Sigmoid colon (tissue), 7 donors: Measurements from ENCODE around the gene RTN4IP1. TPM values are rescaled to one million over a fixed set of nuclear protein-coding genes. Genes with fewer than 3 reads are reported as not detected.

ENCODE experiments used
- DNase-seq: peaks from one replicate; pipeline ENCODE4 v3.0.0-alpha.2; 2019
- H3K27ac ChIP-seq, 4 donors: fragments of 200-600 bp; sonication (generic); one replicate each; pipeline ENCODE4 v1.5.1; 2016 to 2019; ENCODE audit warnings: mild to moderate bottlenecking in 1 of 4
- H3K27me3 ChIP-seq, 3 donors: fragments of 200-600 bp; sonication (generic); one replicate each; pipeline ENCODE4 v1.5.1; 2019; ENCODE audit warnings: mild to moderate bottlenecking in 1 of 3
- H3K36me3 ChIP-seq, 4 donors: fragments of 200-600 bp; sonication (generic); one replicate each; pipeline ENCODE4 v1.5.1; 2016 to 2019
- H3K4me1 ChIP-seq, 4 donors: fragments of 200-600 bp; sonication (generic); one replicate each; pipeline ENCODE4 v1.5.1; 2017 to 2019
- H3K4me3 ChIP-seq, 4 donors: fragments of 200-600 bp; sonication (generic); one replicate each; pipeline ENCODE4 v1.5.1; 2017 to 2019; ENCODE audit warnings: mild to moderate bottlenecking in 2 of 4, moderate library complexity in 1 of 4
- H3K9me3 ChIP-seq, 4 donors: fragments of 200-600 bp in 3 of 4; sonication (generic) in 3 of 4; one replicate each; pipeline versions ENCODE4 v1.5.1 to v1.6.1; 2013 to 2019
- CTCF ChIP-seq, 4 experiments: fragments of 450-650 bp in 3 of 4; fragments of 200-600 bp in 1 of 4; IDR thresholded peaks; one replicate each; pipeline ENCODE4 v1.5.1; 2016 to 2019; ENCODE audit warnings: antibody characterized with exemption in 4 of 4, mild to moderate bottlenecking in 3 of 4, moderate library complexity in 2 of 4
- EP300 ChIP-seq, 4 donors: sonication (generic); formaldehyde crosslinking; IDR thresholded peaks; one replicate each; pipeline ENCODE4 v1.6.1; 2017; ENCODE audit warnings: antibody characterized with exemption in 4 of 4
- POLR2A ChIP-seq, 2 donors: fragments of 450-650 bp; IDR thresholded peaks; one replicate each; pipeline ENCODE4 v1.6.1; 2016; ENCODE audit warnings: antibody characterized with exemption in 2 of 2, mild to moderate bottlenecking in 2 of 2, moderate library complexity in 2 of 2
- POLR2AphosphoS5 ChIP-seq, 4 donors: sonication (generic); formaldehyde crosslinking; IDR thresholded peaks; one replicate each; pipeline ENCODE4 v1.6.1; 2017; ENCODE audit warnings: antibody characterized with exemption in 4 of 4
- whole genome bisulfite sequencing, 2 donors: extraction: QIAGEN DNeasy Blood & Tissue Kit; methylation state at CpG; one replicate each; pipeline ENCODE4 v1.1.7; 2013; 5-methylcytosine and 5-hydroxymethylcytosine counted together
- intact Hi-C: fragments of 100-400 bp; cut with DNase I; formaldehyde crosslinking; loops from one replicate; pipeline ENCODE4 v1.15.1; 2023
- polyA plus RNA-seq, 3 donors: library from polyadenylated mRNA; stranded (reverse); fragments of 200-250 nt; gene quantifications; one replicate each; pipeline ENCODE4 v1.2.3, GENCODE V29; 2013
- total RNA-seq, 4 donors: library from RNA; depleted of rRNA; stranded (reverse); fragments of >200 nt; gene quantifications; one replicate each; pipeline ENCODE4 v1.1.0, GENCODE V29; 2016
- donor health status: healthy with polysubstance abuse.
- donor health status: Bipolar disorder and iron deficiency.
- donor health status: healthy.

Gene RTN4IP1
- total and polyA plus RNA-seq, 7 donors, result 2.2 to 15.3 (median 7.1) TPM

- TF ChIP-seq POLR2AphosphoS5 (IDR thresholded peaks at IDR 0.05) (no peak), POLR2A (IDR thresholded peaks at IDR 0.05) (no peak), CTCF (IDR thresholded peaks at IDR 0.05) (no peak), EP300 (IDR thresholded peaks at IDR 0.05) (no peak)
- 97% methylated on average over 4 of the region's 4 CpGs for WGBS, 2 donors
- peaks cover 0 to 22% (median 7%) of the 10 kb centered on the region in 4 donors for H3K36me3 ChIP-seq
These were observed 70.9 kb downstream of the RTN4IP1 start for GRCh38 chr6:106558364-106558763.

GRCh38 chr6:106557837-106558236 lies 71.5 kb downstream of the RTN4IP1 start:
- 55 to 72% methylated on average over 2 of the region's 2 CpGs for WGBS, 2 donors
- Histone ChIP-seq H3K36me3 (peaks cover 0 to 25% (median 7%) of the 10 kb centered on the region in 4 donors), H3K4me1 (no peaks in the 10 kb centered on the region), H3K9me3 (no peaks in the 10 kb centered on the region), H3K4me3 (no peak overlapping the region), H3K27me3 (no peaks in the 10 kb centered on the region), H3K27ac (no peak overlapping the region)
- intact Hi-C loops, result no loop called here
- TF ChIP-seq CTCF (IDR thresholded peaks at IDR 0.05), result no peak
- TF ChIP-seq POLR2AphosphoS5 (IDR thresholded peaks at IDR 0.05), result no peak
- no peak for TF ChIP-seq POLR2A (IDR thresholded peaks at IDR 0.05)
- DNase-seq, result no peak

More at GRCh38 chr6:106558364-106558763, 70.9 kb downstream of the RTN4IP1 start:
- H3K4me1 ChIP-seq, result no peaks in the 10 kb centered on the region
- no peak for DNase-seq
- no peak overlapping the region for H3K4me3 ChIP-seq
- intact Hi-C loops, result no loop called here
- no peaks in the 10 kb centered on the region for H3K9me3 ChIP-seq
- no peak overlapping the region for H3K27ac ChIP-seq
- H3K27me3 ChIP-seq, result no peaks in the 10 kb centered on the region

GRCh38 chr6:106556368-106556960 lies 72.8 kb downstream of the RTN4IP1 start:
- intact Hi-C loops, result no loop called here
- 46 to 49% methylated on average over 3 of the region's 3 CpGs for WGBS, 2 donors

GRCh38 chr6:106555767-106556166 lies 73.5 kb downstream of the RTN4IP1 start:
- peaks cover 0 to 25% (median 7%) of the 10 kb centered on the region in 4 donors for H3K36me3 ChIP-seq
- H3K9me3 ChIP-seq, result no peaks in the 10 kb centered on the region
- H3K27me3 ChIP-seq, result no peaks in the 10 kb centered on the region
- H3K27ac ChIP-seq, result no peak overlapping the region
- no peak for TF ChIP-seq CTCF (IDR thresholded peaks at IDR 0.05)
- no peak for TF ChIP-seq POLR2A (IDR thresholded peaks at IDR 0.05)
- no peak for TF ChIP-seq EP300 (IDR thresholded peaks at IDR 0.05)
- TF ChIP-seq POLR2AphosphoS5 (IDR thresholded peaks at IDR 0.05), result no peak
- DNase-seq, result no peak
- intact Hi-C loops, result no loop called here
- H3K4me1 ChIP-seq, result no peaks in the 10 kb centered on the region
- WGBS, 2 donors, result 53 to 80% methylated on average over 5 of the region's 5 CpGs
- no peak overlapping the region for H3K4me3 ChIP-seq

More at GRCh38 chr6:106556368-106556960, 72.8 kb downstream of the RTN4IP1 start:
- no peaks in the 10 kb centered on the region for H3K4me1 ChIP-seq
- TF ChIP-seq CTCF (IDR thresholded peaks at IDR 0.05), result no peak
- TF ChIP-seq EP300 (IDR thresholded peaks at IDR 0.05), result no peak
- TF ChIP-seq POLR2A (IDR thresholded peaks at IDR 0.05), result no peak
- TF ChIP-seq POLR2AphosphoS5 (IDR thresholded peaks at IDR 0.05), result no peak
- H3K9me3 ChIP-seq, result no peaks in the 10 kb centered on the region
- DNase-seq, result no peak
- H3K36me3 ChIP-seq, result peaks cover 0 to 25% (median 7%) of the 10 kb centered on the region in 4 donors
- H3K27ac ChIP-seq, result no peak overlapping the region
- no peaks in the 10 kb centered on the region for H3K27me3 ChIP-seq
- H3K4me3 ChIP-seq, result no peak overlapping the region

GRCh38 chr6:106553440-106553839 lies 75.9 kb downstream of the RTN4IP1 start:
- H3K27ac ChIP-seq, result no peak overlapping the region
- H3K27me3 ChIP-seq, result no peaks in the 10 kb centered on the region
- no peaks in the 10 kb centered on the region for H3K9me3 ChIP-seq
- peaks cover 0 to 19% (median 4%) of the 10 kb centered on the region in 4 donors for H3K36me3 ChIP-seq
- H3K4me1 ChIP-seq, result no peaks in the 10 kb centered on the region
- 97 to 99% methylated on average over 5 of the region's 5 CpGs for WGBS, 2 donors
- H3K4me3 ChIP-seq, result no peak overlapping the region
- DNase-seq, result no peak
- TF ChIP-seq CTCF (IDR thresholded peaks at IDR 0.05), result no peak
- TF ChIP-seq EP300 (IDR thresholded peaks at IDR 0.05), result no peak
- TF ChIP-seq POLR2A (IDR thresholded peaks at IDR 0.05), result no peak
- TF ChIP-seq POLR2AphosphoS5 (IDR thresholded peaks at IDR 0.05), result no peak
- intact Hi-C loops, result no loop called here
